Mesenchymal stem cell (in vitro differentiated cells and primary cell): Measurements from ENCODE around the gene CUL4A.

ENCODE experiments used
- DNase-seq: peaks from one replicate; pipeline ENCODE4 v3.0.0-alpha.2; 2013
- H2AFZ ChIP-seq: one replicate; pipeline ENCODE4 v1.6.1; 2013; ENCODE audit warnings: low read depth, mild to moderate bottlenecking, control low read depth, inconsistent platforms, low read length, moderate library complexity
- H2AK5ac ChIP-seq: 2 replicates; pipeline ENCODE4 v1.6.1; 2013; ENCODE audit warnings: low read length, moderate library complexity, mild to moderate bottlenecking, inconsistent platforms; ENCODE audit not compliant: severe bottlenecking
- H2BK120ac ChIP-seq: one replicate; pipeline ENCODE4 v1.6.1; 2013; ENCODE audit warnings: low read depth, mild to moderate bottlenecking, inconsistent platforms, low read length, moderate library complexity
- H2BK12ac ChIP-seq, 2 experiments: one replicate each; pipeline ENCODE4 v1.6.1; 2013; ENCODE audit warnings: inconsistent platforms in 2 of 2, low read length in 2 of 2, mild to moderate bottlenecking in 2 of 2, moderate library complexity in 2 of 2, control low read depth in 1 of 2
- H2BK15ac ChIP-seq: one replicate; pipeline ENCODE4 v1.6.1; 2013; ENCODE audit warnings: mild to moderate bottlenecking, low read depth, inconsistent platforms; ENCODE audit not compliant: poor library complexity, severe bottlenecking
- H2BK5ac ChIP-seq: 2 replicates; pipeline ENCODE4 v1.6.1; 2013; ENCODE audit warnings: low read depth, mild to moderate bottlenecking, low read length, control low read depth, inconsistent platforms; ENCODE audit not compliant: poor library complexity, severe bottlenecking
- H3K14ac ChIP-seq, 2 experiments: one replicate each; pipeline ENCODE4 v1.6.1; 2013; ENCODE audit warnings: inconsistent platforms in 2 of 2, low read length in 2 of 2, control low read depth in 1 of 2, mild to moderate bottlenecking in 1 of 2, moderate library complexity in 1 of 2
- H3K18ac ChIP-seq, 2 experiments: one replicate each; pipeline ENCODE4 v1.6.1; 2013; ENCODE audit warnings: inconsistent platforms in 2 of 2, low read length in 2 of 2, control low read depth in 1 of 2, low read depth in 1 of 2, mild to moderate bottlenecking in 1 of 2
- H3K23ac ChIP-seq, 2 experiments: one replicate each; pipeline ENCODE4 v1.6.1; 2013; ENCODE audit warnings: inconsistent platforms in 2 of 2, low read length in 2 of 2, mild to moderate bottlenecking in 2 of 2, moderate library complexity in 2 of 2, control low read depth in 1 of 2
- H3K27ac ChIP-seq: 2 replicates; pipeline ENCODE4 v1.5.1; 2013; ENCODE audit warnings: mild to moderate bottlenecking, moderate library complexity, low read length, control low read depth, inconsistent platforms; ENCODE audit not compliant: poor library complexity, severe bottlenecking
- H3K27me3 ChIP-seq, 2 experiments: 2 replicates each; pipeline versions ENCODE4 v1.6.1 to v1.7.0; 2013; ENCODE audit warnings: low read length in 2 of 2, mild to moderate bottlenecking in 2 of 2, moderate library complexity in 2 of 2, control low read depth in 1 of 2, inconsistent platforms in 1 of 2; ENCODE audit not compliant: control insufficient read depth in 1 of 2, insufficient read depth in 1 of 2
- H3K36me3 ChIP-seq, 2 experiments: 2 replicates each; pipeline versions ENCODE4 v1.6.1 to v1.7.0; 2013; ENCODE audit warnings: low read length in 2 of 2, control low read depth in 1 of 2, inconsistent platforms in 1 of 2, low read depth in 1 of 2, mild to moderate bottlenecking in 1 of 2; ENCODE audit not compliant: insufficient read depth in 2 of 2, control insufficient read depth in 1 of 2
- H3K4ac ChIP-seq, 2 experiments: one replicate each; pipeline ENCODE4 v1.6.1; 2013; ENCODE audit warnings: inconsistent platforms in 2 of 2, low read length in 2 of 2, mild to moderate bottlenecking in 2 of 2, moderate library complexity in 2 of 2, control low read depth in 1 of 2, low read depth in 1 of 2
- H3K4me1 ChIP-seq: 2 replicates; pipeline ENCODE4 v1.6.1; 2013; ENCODE audit warnings: low read depth, low read length, control low read depth; ENCODE audit not compliant: control insufficient read depth, insufficient read depth
- H3K4me2 ChIP-seq: 2 replicates; pipeline ENCODE4 v1.6.1; 2013; ENCODE audit warnings: low read length, mild to moderate bottlenecking, inconsistent platforms; ENCODE audit not compliant: poor library complexity, severe bottlenecking
- H3K4me3 ChIP-seq, 2 experiments: 2 replicates each; pipeline versions ENCODE4 v1.5.1 to v1.7.0; 2013; ENCODE audit warnings: low read length in 2 of 2, mild to moderate bottlenecking in 2 of 2, control low read depth in 1 of 2, low read depth in 1 of 2; ENCODE audit not compliant: insufficient read depth in 1 of 2
- H3K79me1 ChIP-seq: replicated peaks from 2 replicates; pipeline ENCODE4 v1.6.1; 2013; ENCODE audit warnings: mild to moderate bottlenecking, control low read depth, low read length, inconsistent platforms; ENCODE audit not compliant: poor library complexity, severe bottlenecking
- H3K9ac ChIP-seq: 2 replicates; pipeline ENCODE4 v1.7.0; 2013; ENCODE audit warnings: mild to moderate bottlenecking, low read length, moderate library complexity
- H3K9me3 ChIP-seq: 2 replicates; pipeline ENCODE4 v1.7.0; 2013; ENCODE audit warnings: mild to moderate bottlenecking, low read length; ENCODE audit not compliant: control insufficient read depth
- H4K8ac ChIP-seq: one replicate; pipeline ENCODE4 v1.6.1; 2013; ENCODE audit warnings: inconsistent platforms, mild to moderate bottlenecking, low read length, moderate library complexity
- H4K91ac ChIP-seq: one replicate; pipeline ENCODE4 v1.6.1; 2013; ENCODE audit warnings: mild to moderate bottlenecking, low read length, inconsistent platforms
- WGBS: methylation state at CpG from one replicate; pipeline ENCODE4 v1.1.7; 2013; ENCODE audit warnings: mixed read lengths; 5-methylcytosine and 5-hydroxymethylcytosine counted together

CUL4A gene

DNA sequence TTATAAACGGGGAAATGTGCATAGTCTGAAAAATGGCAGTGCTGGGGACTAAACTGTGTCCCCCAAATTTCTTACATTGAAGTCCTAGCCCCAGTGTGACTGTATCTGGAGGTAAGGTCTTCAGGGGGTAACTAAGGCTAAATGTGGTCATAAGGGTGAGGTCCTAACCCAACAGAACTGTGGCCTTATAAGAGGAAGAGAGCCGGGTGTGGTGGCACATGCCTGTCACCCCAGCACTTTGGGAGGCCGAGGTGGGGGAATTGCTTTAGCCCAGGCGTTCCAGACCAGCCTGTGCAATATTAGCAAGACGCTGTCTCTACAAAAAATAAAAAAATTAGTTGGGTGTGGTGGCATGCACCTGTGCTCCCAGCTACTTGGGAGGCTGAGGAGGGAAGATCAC, 33.1 kb upstream of the CUL4A start:
- H3K4me1 ChIP-seq: peaks cover 19% of the 10 kb centered on the region
- H2BK15ac ChIP-seq: no peak overlapping the region
- H2AK5ac ChIP-seq: no peak overlapping the region
- peak overlapping the region in 1 of 2 experiments; percentile 46 for H3K4ac ChIP-seq
- H3K9ac ChIP-seq: no peak overlapping the region
- H3K79me1 ChIP-seq: peaks cover 13% of the 10 kb centered on the region
- H3K27ac ChIP-seq: no peak overlapping the region
- no peak overlapping the region for H3K23ac ChIP-seq
- WGBS: 94% methylated on average over 3 of the region's 5 CpGs
- H2AFZ ChIP-seq: no peak overlapping the region
- no peak overlapping the region for H3K4me2 ChIP-seq
- no peaks in the 10 kb centered on the region for H3K27me3 ChIP-seq
- H4K91ac ChIP-seq: no peak overlapping the region
- H3K18ac ChIP-seq: no peak overlapping the region
- H3K4me3 ChIP-seq: no peak overlapping the region
- no peak for DNase-seq
- H3K36me3 ChIP-seq: peaks cover 55 to 91% of the 10 kb centered on the region in 2 experiments
- H4K8ac ChIP-seq: no peak overlapping the region
- no peaks in the 10 kb centered on the region for H3K9me3 ChIP-seq
- no peak overlapping the region for H2BK120ac ChIP-seq
- H3K14ac ChIP-seq: no peak overlapping the region
- H2BK12ac ChIP-seq: no peak overlapping the region
- no peak overlapping the region for H2BK5ac ChIP-seq

DNA sequence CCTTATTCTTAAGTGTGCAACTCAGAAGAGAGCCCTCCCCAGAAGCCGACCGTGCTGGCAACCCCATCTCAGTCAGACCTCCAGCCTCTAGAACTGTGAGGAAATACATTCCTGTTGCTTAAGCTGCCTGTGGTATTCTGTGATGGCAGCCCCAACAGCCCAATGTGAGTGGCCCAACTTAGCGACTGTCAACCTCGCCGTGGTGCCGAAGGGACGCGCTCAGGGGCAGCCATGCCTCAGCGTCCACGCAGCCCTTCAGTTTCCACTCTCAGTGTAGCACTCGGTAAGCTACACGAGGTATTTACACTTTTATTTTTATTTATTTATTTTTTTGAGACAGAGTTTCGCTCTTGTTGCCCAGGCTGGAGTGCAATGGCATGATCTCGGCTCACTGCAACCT, 32.6 kb upstream of the CUL4A start:
- DNase-seq: no peak
- Histone ChIP-seq H3K27me3 (no peaks in the 10 kb centered on the region), H3K79me1 (peaks cover 13% of the 10 kb centered on the region), H3K4me1 (peaks cover 16% of the 10 kb centered on the region), H2AK5ac (no peak overlapping the region), H3K9ac (no peak overlapping the region), H3K36me3 (peaks cover 50 to 91% of the 10 kb centered on the region in 2 experiments), H2AFZ (no peak overlapping the region), H3K23ac (no peak overlapping the region), H2BK12ac (no peak overlapping the region), H2BK120ac (no peak overlapping the region), H4K8ac (no peak overlapping the region), H4K91ac (peak overlapping the region; percentile 43), H3K27ac (no peak overlapping the region), H2BK5ac (no peak overlapping the region), H3K14ac (no peak overlapping the region), H3K4me3 (no peak overlapping the region), H3K4me2 (no peak overlapping the region), H3K9me3 (no peaks in the 10 kb centered on the region), H3K18ac (no peak overlapping the region), H3K4ac (peak overlapping the region in 1 of 2 experiments; percentile 46), H2BK15ac (peak overlapping the region; percentile 38)
- 98% methylated on average over 10 of the region's 14 CpGs for WGBS

- Histone ChIP-seq H3K4me3 (no peak overlapping the region), H2AFZ (no peak overlapping the region), H3K4me2 (peak overlapping the region; percentile 38), H3K23ac (no peak overlapping the region), H3K14ac (no peak overlapping the region), H2BK5ac (no peak overlapping the region), H3K36me3 (peaks cover 36 to 90% of the 10 kb centered on the region in 2 experiments), H3K27ac (peak overlapping the region; percentile 77), H2BK15ac (no peak overlapping the region), H2BK12ac (peak overlapping the region; percentile 25 to 73), H3K27me3 (no peaks in the 10 kb centered on the region), H4K8ac (no peak overlapping the region), H3K9me3 (no peaks in the 10 kb centered on the region), H2BK120ac (no peak overlapping the region), H3K4me1 (peaks cover 23% of the 10 kb centered on the region), H3K18ac (peak overlapping the region; percentile 19 to 61), H3K9ac (no peak overlapping the region), H3K79me1 (peaks cover 11% of the 10 kb centered on the region), H4K91ac (peak overlapping the region; percentile 2), H3K4ac (no peak overlapping the region), H2AK5ac (peak overlapping the region; percentile 88)
- DNase-seq: peak; percentile 95
- WGBS: 11% methylated on average over 16 of the region's 25 CpGs
These were observed 31.1 kb upstream of the CUL4A start for GRCh38 chr13:113178070-113178895.

- WGBS: 54% methylated on average over 3 of the region's 3 CpGs
- H3K4me3 ChIP-seq: no peak overlapping the region
- no peak for DNase-seq
- H3K18ac ChIP-seq: peak overlapping the region in 1 of 2 experiments; percentile 74
- H4K8ac ChIP-seq: no peak overlapping the region
- H3K23ac ChIP-seq: no peak overlapping the region
- H2BK15ac ChIP-seq: no peak overlapping the region
- H3K27me3 ChIP-seq: no peaks in the 10 kb centered on the region
- H3K4ac ChIP-seq: peak overlapping the region; percentile 31 to 44
- no peak overlapping the region for H4K91ac ChIP-seq
- no peak overlapping the region for H3K14ac ChIP-seq
- H3K4me2 ChIP-seq: no peak overlapping the region
- H3K79me1 ChIP-seq: peaks cover 11% of the 10 kb centered on the region
- no peak overlapping the region for H3K9ac ChIP-seq
- H2BK120ac ChIP-seq: no peak overlapping the region
- peaks cover 25% of the 10 kb centered on the region for H3K4me1 ChIP-seq
- no peak overlapping the region for H2AFZ ChIP-seq
- H2BK5ac ChIP-seq: peak overlapping the region; percentile 62
- peak overlapping the region; percentile 77 for H3K27ac ChIP-seq
- peak overlapping the region; percentile 73 to 97 for H2BK12ac ChIP-seq
- no peaks in the 10 kb centered on the region for H3K9me3 ChIP-seq
- H3K36me3 ChIP-seq: peaks cover 36 to 94% of the 10 kb centered on the region in 2 experiments
- peak overlapping the region; percentile 88 for H2AK5ac ChIP-seq
These were observed 30.6 kb upstream of the CUL4A start for GRCh38 chr13:113178896-113179167.
